ENCODE measurements around the gene KRT83.

DNA sequence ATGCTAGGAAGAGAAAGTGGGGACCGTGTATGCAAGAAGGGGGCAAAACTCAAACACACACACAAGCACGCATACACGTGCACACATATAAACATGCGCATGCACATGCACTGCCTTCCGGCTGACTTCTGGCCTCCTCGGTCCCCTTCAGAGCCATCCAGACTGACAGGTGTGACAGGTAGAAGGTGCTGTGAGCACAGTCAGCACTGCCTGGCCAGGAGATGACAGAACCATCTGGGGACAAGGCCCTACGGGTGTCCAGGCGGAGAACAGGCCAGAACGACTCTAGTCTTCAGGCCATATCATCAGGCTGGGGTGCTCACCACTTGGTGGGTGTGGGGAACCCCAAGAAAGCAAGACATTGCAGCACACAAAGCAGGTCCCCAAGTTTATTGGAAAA is 7.3 kb downstream of the KRT83 start:
- TF ChIP-seq, protein P1, sequence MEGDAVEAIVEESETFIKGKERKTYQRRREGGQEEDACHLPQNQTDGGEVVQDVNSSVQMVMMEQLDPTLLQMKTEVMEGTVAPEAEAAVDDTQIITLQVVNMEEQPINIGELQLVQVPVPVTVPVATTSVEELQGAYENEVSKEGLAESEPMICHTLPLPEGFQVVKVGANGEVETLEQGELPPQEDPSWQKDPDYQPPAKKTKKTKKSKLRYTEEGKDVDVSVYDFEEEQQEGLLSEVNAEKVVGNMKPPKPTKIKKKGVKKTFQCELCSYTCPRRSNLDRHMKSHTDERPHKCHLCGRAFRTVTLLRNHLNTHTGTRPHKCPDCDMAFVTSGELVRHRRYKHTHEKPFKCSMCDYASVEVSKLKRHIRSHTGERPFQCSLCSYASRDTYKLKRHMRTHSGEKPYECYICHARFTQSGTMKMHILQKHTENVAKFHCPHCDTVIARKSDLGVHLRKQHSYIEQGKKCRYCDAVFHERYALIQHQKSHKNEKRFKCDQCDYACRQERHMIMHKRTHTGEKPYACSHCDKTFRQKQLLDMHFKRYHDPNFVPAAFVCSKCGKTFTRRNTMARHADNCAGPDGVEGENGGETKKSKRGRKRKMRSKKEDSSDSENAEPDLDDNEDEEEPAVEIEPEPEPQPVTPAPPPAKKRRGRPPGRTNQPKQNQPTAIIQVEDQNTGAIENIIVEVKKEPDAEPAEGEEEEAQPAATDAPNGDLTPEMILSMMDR (conservative IDR thresholded peaks at IDR 0.05; ENCODE audit: low read length), result no peak
- TF ChIP-seq EZH2phosphoT487 (IDR thresholded peaks at IDR 0.05; ENCODE audit: borderline replicate concordance), result no peak

Data from Loucy (cell line).